DMS53 (cell line): ENCODE data around the gene ZDHHC3.
"Not testable (repeated sequence)": the region's sequence is repeated elsewhere in the genome, so short reads cannot be mapped to it uniquely, and the experiment has no call there.

ENCODE experiments used
- DNase-seq: peaks from one replicate; lab custom pipeline; 2025; lab: John Stamatoyannopoulos, UW

Gene ZDHHC3

GRCh38 chr3:44995142-44995770 is 19.3 kb upstream of the ZDHHC3 start:
- no peak for DNase-seq

- DNase-seq = no peak
Measured at GRCh38 chr3:44993471-44994205, 17.7 kb upstream of the ZDHHC3 start.

- peak; percentile 10 for DNase-seq
Measured at GRCh38 chr3:44992555-44993470, 16.8 kb upstream of the ZDHHC3 start.

GRCh38 chr3:44991326-44991725 is 15.4 kb upstream of the ZDHHC3 start:
- no peak for DNase-seq

- DNase-seq = no peak
Measured at GRCh38 chr3:44989636-44990373, 13.8 kb upstream of the ZDHHC3 start.

- no peak for DNase-seq
Measured at GRCh38 chr3:44989141-44989540, 13.2 kb upstream of the ZDHHC3 start.

GRCh38 chr3:44988073-44988472 is 12.1 kb upstream of the ZDHHC3 start:
- no peak for DNase-seq

GRCh38 chr3:44987332-44987731 is 11.4 kb upstream of the ZDHHC3 start:
- DNase-seq = no peak

- not testable (repeated sequence) for DNase-seq
Measured at GRCh38 chr3:44986330-44986729, 10.4 kb upstream of the ZDHHC3 start.

- DNase-seq = no peak
Measured at GRCh38 chr3:44984335-44984734, 8.4 kb upstream of the ZDHHC3 start.

- peak; percentile 1 for DNase-seq
Measured at GRCh38 chr3:44983484-44983941, 7.5 kb upstream of the ZDHHC3 start.

- DNase-seq = no peak
Measured at GRCh38 chr3:44982817-44983216, 6.8 kb upstream of the ZDHHC3 start.

- DNase-seq = no peak
Measured at GRCh38 chr3:44981751-44982150, 5.8 kb upstream of the ZDHHC3 start.

GRCh38 chr3:44981220-44981619 is 5.2 kb upstream of the ZDHHC3 start:
- no peak for DNase-seq

GRCh38 chr3:44974416-44974815 is 1.6 kb downstream of the ZDHHC3 start:
- no peak for DNase-seq

GRCh38 chr3:44970926-44971490 is 5.0 kb downstream of the ZDHHC3 start:
- no peak for DNase-seq

- DNase-seq = no peak
Measured at GRCh38 chr3:44969828-44970179, 6.2 kb downstream of the ZDHHC3 start.

GRCh38 chr3:44969154-44969827 is 6.7 kb downstream of the ZDHHC3 start:
- DNase-seq = no peak

GRCh38 chr3:44968447-44968858 is 7.5 kb downstream of the ZDHHC3 start:
- DNase-seq = no peak

GRCh38 chr3:44966795-44967278 is 9.1 kb downstream of the ZDHHC3 start:
- no peak for DNase-seq

GRCh38 chr3:44965165-44965564 is 10.8 kb downstream of the ZDHHC3 start:
- DNase-seq = no peak
